ENCODE measurements around the gene VANGL1.

Gene VANGL1

DNA sequence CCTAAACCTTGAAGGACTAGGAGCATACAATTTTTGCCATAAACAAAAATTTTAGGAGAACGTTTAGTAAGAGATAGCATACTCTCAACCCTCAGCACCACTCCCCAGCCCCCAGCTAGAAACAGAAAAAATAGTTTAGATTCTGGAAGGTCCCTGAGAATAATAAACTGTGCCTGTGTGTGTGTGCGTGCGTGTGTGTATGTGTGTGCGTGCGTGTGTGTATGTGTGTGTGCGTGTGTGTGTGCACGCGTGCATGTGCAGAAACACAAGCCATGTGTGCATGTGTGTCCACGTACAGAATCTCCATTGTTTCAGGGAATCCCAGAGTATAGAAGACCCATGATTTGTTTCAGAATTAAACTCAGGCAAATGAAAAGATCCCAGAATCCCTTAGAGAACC, 64.2 kb downstream of the VANGL1 start:
- DNase-seq: no peak

- no peak for DNase-seq
Measured at GRCh38 chr1:115706587-115707425, 65.0 kb downstream of the VANGL1 start.

- DNase-seq: no peak
Measured at GRCh38 chr1:115710859-115711624, 69.3 kb downstream of the VANGL1 start.

DNA sequence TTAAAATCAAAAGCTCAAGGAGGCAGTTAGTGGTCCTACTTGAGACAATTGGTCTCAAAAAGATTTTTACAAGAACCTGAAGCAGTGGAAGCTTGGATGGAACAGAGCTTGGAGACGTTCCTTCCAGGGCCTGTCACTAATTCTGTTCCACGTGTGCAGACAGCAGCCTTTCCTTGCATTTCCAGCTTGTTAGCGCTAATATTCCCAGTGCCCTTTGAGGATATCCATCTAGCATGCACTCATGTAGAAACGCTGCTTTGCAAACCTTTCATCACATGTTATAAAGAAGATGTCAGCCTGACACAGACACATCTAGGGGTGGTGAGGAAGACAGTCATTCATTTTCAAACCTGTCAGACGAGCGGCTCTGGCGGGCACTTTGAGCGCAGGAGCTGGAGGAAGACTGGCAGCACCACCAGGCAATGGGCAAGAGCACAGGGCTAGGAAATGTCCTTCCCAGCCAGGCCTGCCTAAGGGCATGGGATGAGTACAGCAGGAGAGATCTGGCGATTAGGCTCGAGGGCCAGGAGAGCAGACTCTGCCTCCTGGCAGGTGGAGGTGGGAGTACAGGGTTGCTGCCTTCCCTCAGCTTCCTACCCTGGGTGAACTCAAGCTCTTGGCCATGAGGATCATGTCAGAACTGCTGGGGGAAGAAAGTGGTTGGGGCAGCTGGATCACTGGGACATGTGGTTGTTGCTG, 71.3 kb downstream of the VANGL1 start:
- DNase-seq: no peak

DNA sequence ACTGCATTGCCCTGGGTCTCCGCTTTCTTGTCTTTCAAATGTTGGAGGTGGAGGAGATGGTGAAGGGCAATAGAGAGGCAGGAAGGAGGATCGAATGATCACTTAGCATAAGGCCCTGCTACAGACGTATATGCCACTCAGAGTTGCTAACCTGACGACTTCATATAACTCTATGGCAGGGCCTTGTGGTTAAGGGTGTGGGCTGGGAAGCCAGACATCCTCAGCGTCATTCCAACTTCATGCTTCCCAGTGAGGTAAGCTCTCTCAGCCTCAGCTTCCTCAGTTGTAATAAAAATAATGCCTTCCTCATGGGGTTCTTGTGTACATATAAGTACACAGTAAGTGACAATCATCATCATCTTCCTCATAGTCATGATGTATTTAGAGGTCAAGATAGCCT, 72.1 kb downstream of the VANGL1 start:
- DNase-seq: no peak

- DNase-seq: no peak
Measured at GRCh38 chr1:115714572-115715141, 72.9 kb downstream of the VANGL1 start.

GRCh38 chr1:115717541-115717940, 75.8 kb downstream of the VANGL1 start:
- no peak for DNase-seq

DNA sequence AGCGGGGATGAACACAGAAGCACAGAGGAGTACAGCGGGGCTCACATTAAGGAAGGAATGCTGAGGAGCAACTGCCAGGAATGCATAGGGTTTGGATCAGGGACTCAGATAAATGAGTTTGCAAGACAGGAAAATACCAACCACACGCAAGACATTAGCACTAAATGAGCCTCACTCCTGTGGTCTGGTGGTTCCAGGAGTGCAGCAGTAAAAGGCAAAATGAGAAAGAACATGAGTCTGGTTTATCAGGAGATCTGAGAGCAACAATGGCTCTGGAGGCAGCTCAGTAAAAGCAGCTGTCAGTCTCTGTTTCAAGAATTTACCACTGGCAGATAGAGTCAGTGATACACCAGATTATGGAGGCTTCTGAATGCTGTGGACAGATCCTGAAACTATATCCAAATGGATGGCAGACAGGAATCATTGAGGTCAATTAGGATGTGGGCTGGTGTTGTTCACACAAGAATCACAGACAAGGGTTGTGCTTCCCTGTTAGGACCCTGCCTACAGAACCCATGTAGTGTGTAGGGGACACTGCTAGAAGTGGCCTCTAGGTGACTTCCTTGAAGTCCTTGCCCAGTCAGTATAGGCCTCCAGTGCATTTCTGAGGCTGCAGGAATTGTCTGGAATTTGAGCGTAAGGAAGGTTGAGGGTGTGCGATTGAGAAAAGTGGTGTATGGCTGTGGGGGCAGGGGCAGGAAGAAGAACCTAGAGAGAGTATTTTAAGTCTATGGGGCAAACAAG, 76.4 kb downstream of the VANGL1 start:
- DNase-seq: no peak

DNA sequence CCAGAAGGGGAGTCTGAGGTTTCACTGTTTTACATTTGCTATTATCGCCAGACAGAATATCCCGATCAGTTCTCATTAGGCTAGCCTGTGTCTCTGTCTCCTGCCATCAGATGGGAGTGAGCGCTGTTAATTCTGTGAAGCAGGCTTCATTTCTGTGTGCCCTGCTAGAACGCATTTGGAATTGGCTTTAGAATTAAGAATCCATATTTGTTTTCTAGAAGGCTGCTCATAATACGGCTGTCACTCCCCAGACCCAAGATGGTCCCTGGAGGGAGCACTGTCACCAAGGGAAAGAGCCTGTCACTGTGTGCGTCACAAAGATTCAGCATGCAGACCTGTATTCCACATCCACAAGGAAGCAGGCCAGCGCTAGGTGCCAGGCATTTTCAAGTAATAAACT, 77.5 kb downstream of the VANGL1 start:
- DNase-seq: no peak

- no peak for DNase-seq
Measured at GRCh38 chr1:115722221-115722620, 80.5 kb downstream of the VANGL1 start.

GRCh38 chr1:115723756-115724155, 82.0 kb downstream of the VANGL1 start:
- DNase-seq: no peak

GRCh38 chr1:115725600-115725999, 83.8 kb downstream of the VANGL1 start:
- no peak for DNase-seq

GRCh38 chr1:115726161-115726560, 84.4 kb downstream of the VANGL1 start:
- no peak for DNase-seq

GRCh38 chr1:115726570-115726969, 84.8 kb downstream of the VANGL1 start:
- no peak for DNase-seq

DNA sequence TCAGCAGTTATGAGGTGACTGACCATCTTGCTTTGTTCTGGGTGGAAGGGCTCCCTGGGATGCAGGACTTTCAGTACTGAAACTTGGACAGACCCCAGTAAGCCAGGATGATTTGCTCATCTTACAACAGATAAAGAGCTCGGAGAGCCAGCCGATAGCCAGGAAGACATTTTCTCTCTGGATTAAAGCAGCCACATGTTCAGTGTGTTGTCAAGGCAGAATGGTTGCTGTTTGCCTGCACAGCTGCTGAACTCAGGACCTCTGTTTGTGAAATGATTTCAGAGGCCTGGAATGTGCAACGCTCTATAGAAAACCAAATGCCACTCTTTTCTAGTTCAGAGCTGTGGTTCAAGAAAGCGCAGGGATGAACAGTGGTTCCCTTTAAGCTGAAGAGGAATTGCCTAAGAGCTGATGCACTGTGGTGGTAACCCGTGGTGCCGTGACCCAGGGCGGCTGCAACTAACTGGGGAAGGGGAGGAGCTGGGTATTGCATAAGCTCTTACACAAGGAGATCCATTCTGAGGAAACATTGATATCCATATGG, 86.0 kb downstream of the VANGL1 start:
- DNase-seq: no peak

GRCh38 chr1:115728341-115728740, 86.6 kb downstream of the VANGL1 start:
- DNase-seq: no peak

DNA sequence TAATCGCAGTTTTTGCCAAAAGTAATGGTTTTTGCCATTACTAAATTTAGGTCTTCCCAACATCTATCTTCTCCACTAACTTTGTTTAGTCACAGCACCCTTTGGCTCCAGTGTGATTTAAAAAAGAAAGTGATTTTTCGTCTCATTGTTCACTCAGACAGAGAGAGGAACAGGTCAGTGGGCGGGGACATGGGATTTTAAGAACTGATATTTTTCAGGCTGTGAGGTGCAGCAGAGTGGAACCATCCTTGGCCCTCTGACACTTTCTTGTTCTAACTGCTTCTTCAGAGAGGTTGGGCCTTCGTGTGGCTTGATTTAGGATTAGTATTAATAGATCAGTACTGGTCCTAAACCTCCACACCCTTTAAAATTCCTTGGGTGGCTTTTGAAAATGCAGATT, 88.0 kb downstream of the VANGL1 start:
- DNase-seq: no peak

DNA sequence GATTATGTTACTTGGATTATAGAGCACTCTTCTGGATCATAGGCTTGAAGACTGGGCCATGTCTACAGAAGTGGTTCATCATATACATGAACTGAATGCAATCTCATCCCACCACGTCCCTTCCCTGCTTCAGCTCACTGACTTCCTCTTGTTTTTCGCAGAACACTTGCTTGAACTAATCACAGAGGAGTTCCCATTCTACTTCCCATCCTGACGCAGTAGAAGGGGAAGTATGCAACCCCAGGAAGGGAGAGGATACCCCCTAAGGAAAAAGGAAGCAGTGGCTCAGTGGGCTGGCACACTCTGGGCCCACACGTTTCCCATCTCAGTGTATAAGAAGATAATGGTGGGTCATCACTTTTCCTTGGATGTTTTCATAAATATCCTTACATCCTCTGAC, 90.5 kb downstream of the VANGL1 start:
- no peak for DNase-seq

- DNase-seq: no peak
Measured at GRCh38 chr1:115740811-115741210, 99.0 kb downstream of the VANGL1 start.

- DNase-seq: no peak
Measured at GRCh38 chr1:115744646-115745275, 103.0 kb downstream of the VANGL1 start.

DNA sequence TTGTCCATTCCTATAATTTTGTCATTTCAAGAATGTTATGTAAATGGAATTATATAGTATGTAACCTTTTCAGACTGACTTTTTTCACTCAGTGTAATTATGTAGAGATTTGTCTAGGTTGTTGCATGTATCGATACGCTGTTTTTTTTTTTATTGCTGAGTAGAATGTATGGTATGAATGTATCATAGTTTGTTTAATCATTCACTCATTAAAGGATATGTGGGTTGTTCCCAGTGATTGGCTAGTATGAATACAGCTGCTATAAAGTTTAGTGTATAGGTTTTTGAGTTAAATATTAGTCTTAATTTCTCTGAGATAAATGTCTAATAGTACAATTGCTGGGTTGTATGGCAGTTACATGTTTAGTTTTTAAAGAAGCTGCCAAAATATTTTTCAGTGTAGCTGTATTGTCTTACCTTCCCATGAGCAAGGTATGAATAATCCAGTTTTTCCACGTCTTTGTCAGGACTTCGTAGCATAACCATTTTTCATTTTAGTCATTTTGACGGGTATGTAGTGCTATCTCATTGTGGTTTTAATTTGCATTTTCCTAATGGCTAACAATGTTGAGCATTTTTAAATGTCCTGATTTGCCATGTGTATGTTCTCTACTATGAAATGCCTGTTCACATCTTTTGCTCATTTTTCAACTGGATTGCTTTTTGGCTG, 104.4 kb downstream of the VANGL1 start:
- DNase-seq: no peak
